Fibroblast of lung (primary cell): Measurements from ENCODE around the gene TNRC6A. TPM values are rescaled to one million over a fixed set of nuclear protein-coding genes. Genes with fewer than 3 reads are reported as not detected.

ENCODE experiments used
- DNase-seq, 2 donors: peaks; one replicate each; pipeline versions ENCODE4 v3.0.0 to v3.0.0-alpha.2; 2010; ENCODE audit warnings: low read depth in 2 of 2
- H2AFZ ChIP-seq: 2 replicates; pipeline ENCODE4 v1.5.1; 2012; ENCODE audit warnings: low read length, control low read depth, inconsistent platforms
- H3K27ac ChIP-seq: 2 replicates; pipeline ENCODE4 v1.5.1; 2011; ENCODE audit warnings: low read length, control low read depth; ENCODE audit not compliant: insufficient read depth
- H3K27me3 ChIP-seq: 2 replicates; pipeline ENCODE4 v1.5.1; 2011; ENCODE audit warnings: mild to moderate bottlenecking, low read length; ENCODE audit not compliant: control insufficient read depth, insufficient read depth
- H3K36me3 ChIP-seq: 2 replicates; pipeline ENCODE4 v1.5.1; 2011; ENCODE audit warnings: low read length; ENCODE audit not compliant: control insufficient read depth, insufficient read depth
- H3K4me1 ChIP-seq: 2 replicates; pipeline ENCODE4 v1.5.1; 2011; ENCODE audit warnings: low read length; ENCODE audit not compliant: control insufficient read depth, insufficient read depth; ENCODE audit errors: extremely low read depth
- H3K4me2 ChIP-seq: 2 replicates; pipeline ENCODE4 v1.5.1; 2011; ENCODE audit warnings: low read length, control low read depth; ENCODE audit not compliant: insufficient read depth; ENCODE audit errors: extremely low read depth
- H3K4me3 ChIP-seq, 4 experiments: fragments of 200-600 bp in 1 of 4; sonication (generic) in 1 of 4; replicated peaks in 1 of 4; 2 replicates each; pipeline ENCODE4 v1.5.1; 2011 to 2016; ENCODE audit warnings: low read length in 4 of 4, low read depth in 3 of 4, mild to moderate bottlenecking in 3 of 4, control low read depth in 2 of 4, inconsistent platforms in 1 of 4, mixed read lengths in 1 of 4; ENCODE audit not compliant: insufficient read depth in 1 of 4; ENCODE audit errors: control extremely low read depth in 1 of 4
- H3K79me2 ChIP-seq: 2 replicates; pipeline ENCODE4 v1.5.1; 2012; ENCODE audit warnings: mild to moderate bottlenecking, low read length, inconsistent platforms; ENCODE audit not compliant: control insufficient read depth, insufficient read depth
- H3K9ac ChIP-seq: 2 replicates; pipeline ENCODE4 v1.5.1; 2011; ENCODE audit warnings: mild to moderate bottlenecking, low read length, control low read depth; ENCODE audit not compliant: insufficient read depth
- H3K9me3 ChIP-seq: 2 replicates; pipeline ENCODE4 v1.5.1; 2012; ENCODE audit warnings: low read depth, low read length; ENCODE audit not compliant: control insufficient read depth, insufficient read depth
- H4K20me1 ChIP-seq: 2 replicates; pipeline ENCODE4 v1.5.1; 2011; ENCODE audit warnings: low read length; ENCODE audit not compliant: control insufficient read depth, insufficient read depth; ENCODE audit errors: extremely low read depth
- EZH2 ChIP-seq: IDR thresholded peaks from 2 replicates; pipeline ENCODE4 v1.5.1; 2012; ENCODE audit warnings: low read length, control low read depth, mild to moderate bottlenecking; ENCODE audit errors: missing control alignments
- polyA plus RNA-seq, 2 donors: library from polyadenylated mRNA; depleted of rRNA in 1 of 2; stranded (reverse) in 1 of 2; unstranded in 1 of 2; fragments of >200 nt; gene quantifications; 2 replicates each; pipeline ENCODE4 v1.2.1, GENCODE V29; 2011 to 2012; ENCODE audit warnings: missing spikeins in 1 of 2
- total RNA-seq: library from RNA; depleted of rRNA; stranded (reverse); fragments of >200 nt; gene quantifications from 2 replicates; pipeline ENCODE4 v1.2.1, GENCODE V29; 2014
- TF ChIP-seq, protein P1 (sequence below), 2 donors: IDR thresholded peaks in 1 of 2; conservative IDR thresholded peaks in 1 of 2; 1 replicate in 1 of 2; 2 replicates in 1 of 2; pipeline ENCODE4 v1.5.1; 2011 to 2012; ENCODE audit warnings: low read length in 2 of 2, control low read depth in 1 of 2, inconsistent platforms in 1 of 2, low read depth in 1 of 2, mild to moderate bottlenecking in 1 of 2

TNRC6A gene
- total and polyA plus RNA-seq, 2 donors (not counting 1 experiment from before 2014, with no cell fraction given), result 49.4 to 51.5 TPM

DNA sequence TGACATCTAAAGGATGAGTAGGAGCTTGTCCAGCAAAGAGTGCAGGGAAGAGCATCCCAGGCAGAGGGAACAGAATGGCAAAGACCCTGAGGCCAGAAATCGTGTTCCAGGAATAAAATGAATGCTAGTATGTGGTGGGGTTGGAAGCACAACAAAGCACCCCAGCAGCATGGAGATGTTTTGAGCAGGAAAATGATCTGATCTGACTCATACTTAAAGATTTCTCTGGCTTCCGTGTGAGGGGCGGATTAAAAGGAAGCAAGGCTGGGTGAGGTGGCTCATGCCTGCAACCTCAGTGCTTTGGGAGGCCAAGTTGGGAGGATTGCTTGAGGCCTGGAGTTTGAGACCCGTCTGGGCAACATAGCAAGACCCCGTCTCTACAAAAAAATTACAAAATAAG, 118.6 kb downstream of the TNRC6A start:
- peak; percentile 41 to 78 for DNase-seq
- H3K27me3 ChIP-seq, result no peaks in the 10 kb centered on the region
- H3K4me1 ChIP-seq, result peaks cover 4% of the 10 kb centered on the region
- H3K9me3 ChIP-seq, result no peaks in the 10 kb centered on the region
- no peak overlapping the region for H3K4me3 ChIP-seq
- TF ChIP-seq, protein P1, sequence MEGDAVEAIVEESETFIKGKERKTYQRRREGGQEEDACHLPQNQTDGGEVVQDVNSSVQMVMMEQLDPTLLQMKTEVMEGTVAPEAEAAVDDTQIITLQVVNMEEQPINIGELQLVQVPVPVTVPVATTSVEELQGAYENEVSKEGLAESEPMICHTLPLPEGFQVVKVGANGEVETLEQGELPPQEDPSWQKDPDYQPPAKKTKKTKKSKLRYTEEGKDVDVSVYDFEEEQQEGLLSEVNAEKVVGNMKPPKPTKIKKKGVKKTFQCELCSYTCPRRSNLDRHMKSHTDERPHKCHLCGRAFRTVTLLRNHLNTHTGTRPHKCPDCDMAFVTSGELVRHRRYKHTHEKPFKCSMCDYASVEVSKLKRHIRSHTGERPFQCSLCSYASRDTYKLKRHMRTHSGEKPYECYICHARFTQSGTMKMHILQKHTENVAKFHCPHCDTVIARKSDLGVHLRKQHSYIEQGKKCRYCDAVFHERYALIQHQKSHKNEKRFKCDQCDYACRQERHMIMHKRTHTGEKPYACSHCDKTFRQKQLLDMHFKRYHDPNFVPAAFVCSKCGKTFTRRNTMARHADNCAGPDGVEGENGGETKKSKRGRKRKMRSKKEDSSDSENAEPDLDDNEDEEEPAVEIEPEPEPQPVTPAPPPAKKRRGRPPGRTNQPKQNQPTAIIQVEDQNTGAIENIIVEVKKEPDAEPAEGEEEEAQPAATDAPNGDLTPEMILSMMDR (conservative IDR thresholded peaks at IDR 0.05 in 1 of 2, IDR thresholded peaks at IDR 0.05 in 1 of 2; ENCODE audit: low read depth in 1 of 2, low read length in 2 of 2), result no peak
- TF ChIP-seq EZH2, result no peak
- H3K79me2 ChIP-seq, result no peaks in the 10 kb centered on the region
- H3K9ac ChIP-seq, result no peak overlapping the region
- no peak overlapping the region for H2AFZ ChIP-seq
- no peak overlapping the region for H3K27ac ChIP-seq
- no peak overlapping the region for H3K4me2 ChIP-seq
- H3K36me3 ChIP-seq, result no peaks in the 10 kb centered on the region
- no peaks in the 10 kb centered on the region for H4K20me1 ChIP-seq

DNA sequence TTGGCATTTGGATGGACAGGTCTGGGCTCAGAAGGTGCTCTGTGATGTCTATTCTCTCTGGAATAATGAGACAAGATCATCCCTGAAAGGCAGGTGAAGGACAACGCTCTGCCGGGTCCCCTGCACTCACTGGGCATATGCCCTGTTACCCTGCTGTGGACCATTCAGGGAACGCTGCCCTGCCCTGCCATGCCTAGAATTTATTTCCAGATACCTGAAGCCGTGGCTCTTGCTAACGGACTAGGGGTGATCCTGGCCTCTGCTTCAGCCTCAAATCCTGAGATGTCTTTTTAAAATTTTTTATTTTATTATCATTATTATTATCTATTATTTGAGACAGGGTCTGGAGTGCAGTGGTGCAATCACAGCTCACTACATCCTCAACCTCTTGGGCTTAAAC, 120.2 kb downstream of the TNRC6A start:
- no peak overlapping the region for H3K27ac ChIP-seq
- TF ChIP-seq, protein P1 (conservative IDR thresholded peaks at IDR 0.05 in 1 of 2, IDR thresholded peaks at IDR 0.05 in 1 of 2; ENCODE audit: low read depth in 1 of 2, low read length in 2 of 2), result no peak
- TF ChIP-seq EZH2, result no peak
- no peak overlapping the region for H2AFZ ChIP-seq
- H3K9me3 ChIP-seq, result no peaks in the 10 kb centered on the region
- H4K20me1 ChIP-seq, result no peaks in the 10 kb centered on the region
- no peak overlapping the region for H3K4me3 ChIP-seq
- no peak for DNase-seq
- no peak overlapping the region for H3K4me2 ChIP-seq
- no peaks in the 10 kb centered on the region for H3K36me3 ChIP-seq
- no peaks in the 10 kb centered on the region for H3K79me2 ChIP-seq
- H3K9ac ChIP-seq, result no peak overlapping the region
- peaks cover 10% of the 10 kb centered on the region for H3K4me1 ChIP-seq
- no peaks in the 10 kb centered on the region for H3K27me3 ChIP-seq

DNA sequence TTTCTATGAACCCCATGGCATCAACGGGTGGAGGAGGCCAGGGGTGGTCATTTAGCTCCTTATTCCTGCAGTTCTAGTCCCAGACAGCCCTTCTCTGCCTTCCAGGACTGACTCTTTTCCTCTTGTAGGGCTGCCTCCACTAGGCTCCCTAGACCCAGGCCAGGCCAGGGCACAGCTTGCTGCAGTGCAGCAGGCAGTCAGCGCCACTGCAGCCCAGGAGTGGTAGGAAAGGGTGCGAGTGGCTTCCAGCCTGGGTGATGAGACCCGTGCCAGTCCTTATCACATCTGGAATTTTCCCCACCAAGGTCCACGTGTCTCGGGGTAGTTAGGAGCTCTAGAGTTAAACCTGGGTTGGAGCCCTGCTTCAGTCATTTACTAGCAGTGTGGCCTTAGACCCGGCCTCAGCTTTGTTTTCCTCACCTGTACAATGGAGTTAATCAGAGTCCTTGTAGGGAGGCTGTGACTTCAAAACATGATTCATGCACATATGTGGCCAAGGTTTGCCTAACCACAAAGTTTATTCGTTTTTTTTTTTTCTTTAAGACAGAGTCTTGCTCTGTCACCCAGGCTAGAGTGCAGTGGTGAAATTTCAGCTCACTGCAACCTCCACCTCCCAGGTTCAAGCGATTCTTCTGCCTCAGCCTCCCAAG, 121.0 kb downstream of the TNRC6A start:
- TF ChIP-seq, protein P1 (conservative IDR thresholded peaks at IDR 0.05 in 1 of 2, IDR thresholded peaks at IDR 0.05 in 1 of 2; ENCODE audit: low read depth in 1 of 2, low read length in 2 of 2), result no peak
- no peak for TF ChIP-seq EZH2
- H3K79me2 ChIP-seq, result no peaks in the 10 kb centered on the region
- peak; percentile 31 to 78 for DNase-seq
- no peaks in the 10 kb centered on the region for H3K27me3 ChIP-seq
- H3K27ac ChIP-seq, result peak overlapping the region; percentile 28
- H3K36me3 ChIP-seq, result no peaks in the 10 kb centered on the region
- H3K4me1 ChIP-seq, result peaks cover 10% of the 10 kb centered on the region
- H3K9me3 ChIP-seq, result no peaks in the 10 kb centered on the region
- no peak overlapping the region for H3K4me2 ChIP-seq
- no peaks in the 10 kb centered on the region for H4K20me1 ChIP-seq
- H3K9ac ChIP-seq, result no peak overlapping the region
- H2AFZ ChIP-seq, result no peak overlapping the region
- no peak overlapping the region for H3K4me3 ChIP-seq
